Tibial nerve (tissue), 4 donors: ENCODE data around the gene UBA52. TPM values are rescaled to one million over a fixed set of nuclear protein-coding genes. Genes with fewer than 3 reads are reported as not detected.

Experiments used
- DNase-seq, 2 donors: peaks; one replicate each; pipeline ENCODE4 v3.0.0-alpha.2; 2019; ENCODE audit warnings: low spot score in 2 of 2
- H3K27ac ChIP-seq, 4 donors: fragments of 200-600 bp; sonication (generic) in 3 of 4; one replicate each; pipeline ENCODE4 v1.5.1; 2017 to 2019; ENCODE audit warnings: mild to moderate bottlenecking in 1 of 4
- H3K27me3 ChIP-seq, 2 donors: fragments of 200-600 bp; sonication (generic) in 1 of 2; one replicate each; pipeline versions ENCODE4 v1.5.1 to v1.6.0; 2017 to 2019
- H3K36me3 ChIP-seq, 3 donors: fragments of 200-600 bp; sonication (generic); one replicate each; pipeline ENCODE4 v1.5.1; 2018 to 2019
- H3K4me1 ChIP-seq, 4 donors: fragments of 200-600 bp; sonication (generic) in 3 of 4; one replicate each; pipeline ENCODE4 v1.5.1; 2017 to 2019
- H3K4me3 ChIP-seq, 4 donors: fragments of 200-600 bp; sonication (generic) in 3 of 4; one replicate each; pipeline ENCODE4 v1.5.1; 2017 to 2019; ENCODE audit warnings: mild to moderate bottlenecking in 1 of 4, moderate library complexity in 1 of 4
- H3K9me3 ChIP-seq, 4 donors: fragments of 200-600 bp; sonication (generic) in 3 of 4; one replicate each; pipeline ENCODE4 v1.5.1; 2017 to 2019
- EP300 ChIP-seq, 2 donors: sonication (generic); formaldehyde crosslinking; IDR thresholded peaks; one replicate each; pipeline ENCODE4 v1.6.1; 2017; ENCODE audit warnings: antibody characterized with exemption in 2 of 2, mild to moderate bottlenecking in 1 of 2
- POLR2A ChIP-seq, 2 donors: fragments of 450-650 bp; IDR thresholded peaks; one replicate each; pipeline ENCODE4 v1.6.1; 2017; ENCODE audit warnings: antibody characterized with exemption in 2 of 2, mild to moderate bottlenecking in 2 of 2, moderate library complexity in 2 of 2
- WGBS, 2 donors: methylation state at CpG; one replicate each; pipeline ENCODE4 v1.1.5; 2018; 5-methylcytosine and 5-hydroxymethylcytosine counted together
- total RNA-seq, 4 donors: library from RNA; depleted of rRNA; stranded (reverse); fragments of >200 nt; gene quantifications; one replicate each; pipeline ENCODE4 v1.1.0, GENCODE V29; 2016
- TF ChIP-seq, protein P1 (sequence below), 5 experiments: fragments of 200-600 bp in 3 of 5; fragments of 450-650 bp in 2 of 5; sonication (generic) in 3 of 5; IDR thresholded peaks; one replicate each; pipeline ENCODE4 v1.5.1; 2016 to 2019; ENCODE audit warnings: antibody characterized with exemption in 5 of 5, mild to moderate bottlenecking in 3 of 5, moderate library complexity in 2 of 5

The UBA52 gene
- total RNA-seq, 4 donors from 2014 or later: 504 to 826 (median 521) TPM

DNA sequence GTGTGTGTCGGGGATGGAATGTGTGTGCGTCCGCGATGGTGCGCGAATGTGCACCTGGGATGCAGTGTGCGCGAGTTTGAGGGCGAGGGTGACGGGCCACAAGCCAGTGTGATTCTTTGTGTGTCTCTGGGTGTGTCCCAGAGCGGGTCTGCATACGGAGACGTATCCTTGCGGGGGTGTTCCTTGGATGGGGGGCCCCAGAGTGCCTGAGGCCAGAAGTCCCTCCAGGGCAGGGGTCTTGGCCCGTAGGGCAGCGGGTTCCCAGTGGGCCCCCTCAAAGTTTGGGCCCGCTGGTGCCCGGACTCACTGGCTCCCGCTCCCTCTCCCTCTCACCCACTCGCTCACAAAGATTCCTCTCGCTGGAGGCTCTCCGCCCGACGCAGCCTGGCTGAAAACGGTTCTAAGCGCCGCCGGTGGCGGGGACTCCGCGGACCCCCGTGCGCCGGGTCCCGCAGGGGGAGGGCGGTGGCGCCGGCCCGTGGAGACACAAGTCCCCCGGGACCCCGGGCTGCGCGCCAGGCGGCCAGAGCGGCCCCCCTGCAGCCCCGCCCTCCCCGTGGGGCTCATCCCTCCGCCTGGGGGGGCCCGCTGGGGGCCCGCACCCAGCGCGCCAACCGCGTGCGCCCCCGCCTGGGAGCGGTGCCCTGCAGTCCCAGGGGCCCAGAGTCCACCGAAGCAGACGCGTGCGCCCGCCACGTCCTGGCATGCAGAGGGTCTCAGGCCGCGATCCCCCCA is 34.1 kb downstream of the UBA52 start:
- Histone ChIP-seq H3K4me3 (peak overlapping the region in 3 of 4 donors; percentile 0 to 49 (median 25)), H3K36me3 (no peaks in the 10 kb centered on the region), H3K4me1 (peaks cover 2 to 53% (median 17%) of the 10 kb centered on the region in 4 donors), H3K9me3 (no peaks in the 10 kb centered on the region), H3K27ac (peak overlapping the region in 1 of 4 donors; percentile 31), H3K27me3 (peaks cover 3 to 81% of the 10 kb centered on the region in 2 donors)
- 2 to 23% methylated on average over 23 to 30 of the region's 65 CpGs for WGBS, 2 donors
- DNase-seq: no peak
- no peak for TF ChIP-seq POLR2A (IDR thresholded peaks at IDR 0.05)
- TF ChIP-seq EP300 (IDR thresholded peaks at IDR 0.05): no peak
- TF ChIP-seq, protein P1, sequence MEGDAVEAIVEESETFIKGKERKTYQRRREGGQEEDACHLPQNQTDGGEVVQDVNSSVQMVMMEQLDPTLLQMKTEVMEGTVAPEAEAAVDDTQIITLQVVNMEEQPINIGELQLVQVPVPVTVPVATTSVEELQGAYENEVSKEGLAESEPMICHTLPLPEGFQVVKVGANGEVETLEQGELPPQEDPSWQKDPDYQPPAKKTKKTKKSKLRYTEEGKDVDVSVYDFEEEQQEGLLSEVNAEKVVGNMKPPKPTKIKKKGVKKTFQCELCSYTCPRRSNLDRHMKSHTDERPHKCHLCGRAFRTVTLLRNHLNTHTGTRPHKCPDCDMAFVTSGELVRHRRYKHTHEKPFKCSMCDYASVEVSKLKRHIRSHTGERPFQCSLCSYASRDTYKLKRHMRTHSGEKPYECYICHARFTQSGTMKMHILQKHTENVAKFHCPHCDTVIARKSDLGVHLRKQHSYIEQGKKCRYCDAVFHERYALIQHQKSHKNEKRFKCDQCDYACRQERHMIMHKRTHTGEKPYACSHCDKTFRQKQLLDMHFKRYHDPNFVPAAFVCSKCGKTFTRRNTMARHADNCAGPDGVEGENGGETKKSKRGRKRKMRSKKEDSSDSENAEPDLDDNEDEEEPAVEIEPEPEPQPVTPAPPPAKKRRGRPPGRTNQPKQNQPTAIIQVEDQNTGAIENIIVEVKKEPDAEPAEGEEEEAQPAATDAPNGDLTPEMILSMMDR (IDR thresholded peaks at IDR 0.05): no peak

DNA sequence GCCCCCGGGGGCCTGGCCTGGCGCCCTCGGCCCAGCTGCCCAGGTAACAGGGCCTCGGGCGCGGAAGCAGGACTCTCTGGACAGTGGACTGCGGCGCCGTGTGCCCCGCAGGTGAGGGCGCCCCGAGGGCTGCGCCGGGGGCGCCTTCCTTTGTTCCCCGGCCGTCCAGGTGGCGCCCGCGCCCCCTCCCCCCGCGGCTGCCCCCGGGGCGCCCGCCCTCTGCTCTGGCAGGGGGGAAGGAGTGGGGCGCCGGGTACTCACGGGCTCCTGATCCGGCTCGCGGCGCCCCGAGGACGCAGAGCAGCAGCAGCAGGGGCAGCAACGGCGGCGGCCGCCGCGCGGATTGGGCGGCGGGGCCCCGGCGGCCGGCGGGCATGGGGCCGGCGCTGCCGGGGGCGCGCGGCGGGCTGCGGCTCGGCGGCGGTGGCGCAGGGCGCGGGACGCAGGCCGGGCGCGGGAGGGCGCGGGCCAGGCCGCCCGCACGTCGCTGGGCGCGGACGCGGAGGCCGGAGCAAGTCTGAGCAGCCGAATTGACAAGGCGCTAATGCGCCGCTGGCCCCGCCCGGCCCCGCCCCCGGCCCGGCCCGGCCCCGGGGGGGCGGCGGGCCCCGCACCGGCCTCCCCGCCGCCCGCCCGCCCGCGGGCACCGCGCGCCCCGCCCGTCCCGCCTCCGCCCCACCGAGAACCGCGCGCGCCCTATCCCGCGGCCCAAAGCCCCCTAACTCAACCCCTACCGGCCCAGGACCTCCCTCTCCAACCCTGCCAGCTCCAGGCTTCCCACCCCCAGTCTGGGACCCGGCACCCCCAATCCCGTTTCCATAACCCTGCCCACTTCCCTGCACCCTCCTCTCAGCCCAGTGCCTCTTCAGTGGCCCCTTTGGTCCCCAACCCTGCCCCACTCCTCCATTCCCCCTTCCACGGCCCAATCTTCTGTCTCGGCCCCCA is 34.9 kb downstream of the UBA52 start, which contains the start of gene CRLF1:
TSS of gene CRLF1 (minus strand) at position 519 of the 945 bp plus-strand sequence. CDS start at position 376, 143 bp downstream.
- Histone ChIP-seq H3K36me3 (no peaks in the 10 kb centered on the region), H3K27ac (peak within 1 kb of the TSS in 1 of 4 donors; percentile 31)
- TF ChIP-seq POLR2A (IDR thresholded peaks at IDR 0.05): no peak
- TF ChIP-seq EP300 (IDR thresholded peaks at IDR 0.05): no peak
- TF ChIP-seq, protein P1 (IDR thresholded peaks at IDR 0.05): no peak

DNA sequence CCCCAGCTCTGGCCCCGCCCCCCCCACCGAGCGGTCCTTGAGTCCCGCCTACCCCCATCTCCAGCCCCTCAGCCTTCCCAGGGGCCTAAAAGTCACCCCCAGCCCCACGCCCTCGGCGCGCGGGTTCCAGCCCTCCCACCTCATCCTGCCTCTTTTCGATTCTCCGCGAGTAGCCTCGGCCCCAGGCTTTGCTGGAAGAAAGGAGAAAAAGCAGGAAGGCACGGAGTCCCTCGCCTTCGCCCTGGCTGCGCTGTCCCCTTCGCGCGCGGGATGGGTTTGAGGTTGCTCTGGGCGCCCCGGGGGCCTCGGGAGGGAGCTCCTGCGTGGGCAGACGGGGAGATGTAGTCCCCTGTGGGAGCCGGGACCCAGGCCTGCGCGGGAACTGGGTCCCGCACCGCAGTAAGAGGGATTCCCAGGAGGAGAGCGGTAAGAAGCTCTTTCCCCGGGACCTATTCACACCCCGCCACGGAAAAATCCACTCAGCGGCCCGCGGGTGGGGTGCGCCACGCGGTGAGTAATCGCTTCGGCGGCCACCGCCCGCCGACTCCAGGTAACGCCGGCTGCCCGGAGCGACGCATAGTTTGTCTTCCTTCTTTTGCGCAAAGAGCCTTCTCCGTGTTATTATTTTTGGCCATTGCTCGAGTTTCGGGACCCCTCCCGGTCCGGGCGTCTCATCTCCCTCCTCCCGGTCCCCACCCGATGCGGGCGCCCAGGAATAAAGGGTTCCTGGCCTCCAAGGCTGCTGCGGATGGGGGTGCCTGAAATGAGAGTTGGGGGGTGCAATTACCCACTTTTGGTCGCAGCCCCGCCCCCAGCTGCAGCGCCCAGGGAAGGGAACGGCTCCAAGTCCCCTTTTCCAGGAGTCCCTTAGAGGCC is 35.8 kb downstream of the UBA52 start:
- no peak for DNase-seq
- Histone ChIP-seq H3K27me3 (peaks cover 4 to 94% of the 10 kb centered on the region in 2 donors), H3K4me3 (peak overlapping the region in 2 of 4 donors; percentile 18 to 49), H3K36me3 (no peaks in the 10 kb centered on the region), H3K4me1 (peaks cover 2 to 71% (median 35%) of the 10 kb centered on the region in 4 donors), H3K27ac (no peak overlapping the region), H3K9me3 (no peaks in the 10 kb centered on the region)
- no peak for TF ChIP-seq POLR2A (IDR thresholded peaks at IDR 0.05)
- TF ChIP-seq EP300 (IDR thresholded peaks at IDR 0.05): no peak
- 2% methylated on average over 48 to 66 of the region's 68 CpGs for WGBS, 2 donors

More for the DNA sequence above, 34.9 kb downstream of the UBA52 start, which contains the start of gene CRLF1:
- Histone ChIP-seq H3K27me3 (peaks cover 3 to 89% of the 10 kb centered on the region in 2 donors), H3K4me1 (peaks cover 2 to 61% (median 26%) of the 10 kb centered on the region in 4 donors), H3K9me3 (no peaks in the 10 kb centered on the region), H3K4me3 (peak within 1 kb of the TSS in 3 of 4 donors; percentile 0 to 49 (median 25))
- no peak for DNase-seq
- 2 to 3% methylated on average over 13 to 14 of the region's 116 CpGs for WGBS, 2 donors

DNA sequence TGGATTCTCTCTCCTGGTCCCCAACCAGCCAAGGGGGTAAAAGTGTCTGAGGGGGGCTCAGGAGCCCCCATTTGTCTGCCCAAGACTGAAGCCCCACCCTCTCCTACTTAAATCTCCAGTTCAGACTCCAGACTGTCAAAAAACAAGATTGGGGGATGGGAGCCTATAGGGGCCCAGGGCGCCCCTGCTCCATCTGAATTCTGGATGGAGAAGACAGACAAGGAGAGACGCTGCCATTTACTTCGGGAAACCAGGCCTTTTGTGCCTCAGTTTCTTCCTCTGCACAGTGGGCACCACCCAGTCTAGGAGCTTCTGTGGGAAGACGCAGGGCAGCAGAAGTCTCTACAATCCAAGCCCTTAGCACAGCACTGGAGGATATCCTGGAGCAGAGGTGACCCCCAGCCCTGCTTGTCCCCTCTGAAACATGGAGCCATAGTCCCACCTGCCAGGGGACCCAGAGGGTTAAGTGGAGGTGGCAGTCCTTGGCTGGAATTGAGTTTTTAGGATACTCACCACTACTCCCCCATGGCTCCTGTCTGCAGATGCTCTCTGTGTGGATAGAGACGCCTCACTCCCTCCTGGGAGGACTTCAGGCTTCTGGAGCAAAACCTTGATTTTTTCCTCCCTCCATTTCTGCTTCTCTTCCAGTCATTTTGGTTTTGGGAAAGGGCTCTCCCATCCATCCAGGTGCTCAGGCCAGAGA is 36.6 kb downstream of the UBA52 start:
- H3K27ac ChIP-seq: no peak overlapping the region
- no peak for DNase-seq
- TF ChIP-seq, protein P1 (IDR thresholded peaks at IDR 0.05): no peak
- TF ChIP-seq EP300 (IDR thresholded peaks at IDR 0.05) (no peak), POLR2A (IDR thresholded peaks at IDR 0.05) (no peak)
- WGBS, 2 donors: 35 to 49% methylated on average over 5 of the region's 5 CpGs
- H3K36me3 ChIP-seq: no peaks in the 10 kb centered on the region
- H3K4me1 ChIP-seq: peaks cover 2 to 78% (median 39%) of the 10 kb centered on the region in 4 donors
- H3K27me3 ChIP-seq: peaks cover 7 to 94% of the 10 kb centered on the region in 2 donors
- H3K4me3 ChIP-seq: peak overlapping the region in 1 of 4 donors; percentile 49
- no peaks in the 10 kb centered on the region for H3K9me3 ChIP-seq
